ENCODE measurements around the gene RUNX1.

The RUNX1 gene

GRCh38 chr21:34859976-34860653 is 189.0 kb downstream of the RUNX1 start:
- Histone ChIP-seq H3K4me1 (ENCODE audit: control insufficient read depth, insufficient read depth, low read length) (no peaks in the 10 kb centered on the region), H3K9ac (ENCODE audit: low read depth, low read length) (no peak overlapping the region), H3K4me2 (ENCODE audit: low read length) (no peak overlapping the region), H3K4me3 (ENCODE audit: low read length) (no peak overlapping the region), H3K36me3 (ENCODE audit: insufficient read depth, low read length) (peaks cover 94% of the 10 kb centered on the region), H3K9me3 (replicated peaks; ENCODE audit: low read length) (no peaks in the 10 kb centered on the region), H3K27me3 (ENCODE audit: control insufficient read depth, insufficient read depth, low read length) (no peaks in the 10 kb centered on the region)

GRCh38 chr21:34858559-34858958 is 190.5 kb downstream of the RUNX1 start:
- Histone ChIP-seq H3K4me3 (ENCODE audit: low read length) (no peak overlapping the region), H3K27me3 (ENCODE audit: control insufficient read depth, insufficient read depth, low read length) (no peaks in the 10 kb centered on the region), H3K36me3 (ENCODE audit: insufficient read depth, low read length) (peaks cover 93% of the 10 kb centered on the region), H3K9ac (ENCODE audit: low read depth, low read length) (no peak overlapping the region), H3K4me2 (ENCODE audit: low read length) (no peak overlapping the region), H3K4me1 (ENCODE audit: control insufficient read depth, insufficient read depth, low read length) (no peaks in the 10 kb centered on the region), H3K9me3 (replicated peaks; ENCODE audit: low read length) (no peaks in the 10 kb centered on the region)

GRCh38 chr21:34857874-34858273 is 191.2 kb downstream of the RUNX1 start:
- Histone ChIP-seq H3K4me3 (ENCODE audit: low read length) (no peak overlapping the region), H3K27me3 (ENCODE audit: control insufficient read depth, insufficient read depth, low read length) (no peaks in the 10 kb centered on the region), H3K4me2 (ENCODE audit: low read length) (no peak overlapping the region), H3K36me3 (ENCODE audit: insufficient read depth, low read length) (peaks cover 95% of the 10 kb centered on the region), H3K9ac (ENCODE audit: low read depth, low read length) (no peak overlapping the region), H3K4me1 (ENCODE audit: control insufficient read depth, insufficient read depth, low read length) (peaks cover 1% of the 10 kb centered on the region), H3K9me3 (replicated peaks; ENCODE audit: low read length) (no peaks in the 10 kb centered on the region)

- no peaks in the 10 kb centered on the region for H3K9me3 ChIP-seq (replicated peaks; ENCODE audit: low read length)
- H3K36me3 ChIP-seq (ENCODE audit: insufficient read depth, low read length) = peaks cover 95% of the 10 kb centered on the region
- no peak overlapping the region for H3K4me3 ChIP-seq (ENCODE audit: low read length)
- peaks cover 7% of the 10 kb centered on the region for H3K4me1 ChIP-seq (ENCODE audit: control insufficient read depth, insufficient read depth, low read length)
- no peak overlapping the region for H3K4me2 ChIP-seq (ENCODE audit: low read length)
- no peaks in the 10 kb centered on the region for H3K27me3 ChIP-seq (ENCODE audit: control insufficient read depth, insufficient read depth, low read length)
- H3K9ac ChIP-seq (ENCODE audit: low read depth, low read length) = no peak overlapping the region
Observed at GRCh38 chr21:34857122-34857713, 191.9 kb downstream of the RUNX1 start.

- peaks cover 15% of the 10 kb centered on the region for H3K4me1 ChIP-seq (ENCODE audit: control insufficient read depth, insufficient read depth, low read length)
- H3K36me3 ChIP-seq (ENCODE audit: insufficient read depth, low read length) = peaks cover 76% of the 10 kb centered on the region
- H3K27me3 ChIP-seq (ENCODE audit: control insufficient read depth, insufficient read depth, low read length) = no peaks in the 10 kb centered on the region
- H3K9me3 ChIP-seq (replicated peaks; ENCODE audit: low read length) = no peaks in the 10 kb centered on the region
- no peak overlapping the region for H3K4me2 ChIP-seq (ENCODE audit: low read length)
- no peak overlapping the region for H3K9ac ChIP-seq (ENCODE audit: low read depth, low read length)
- no peak overlapping the region for H3K4me3 ChIP-seq (ENCODE audit: low read length)
Observed at GRCh38 chr21:34852448-34852847, 196.7 kb downstream of the RUNX1 start.

GRCh38 chr21:34850166-34850690 is 198.9 kb downstream of the RUNX1 start:
- Histone ChIP-seq H3K27me3 (ENCODE audit: control insufficient read depth, insufficient read depth, low read length) (no peaks in the 10 kb centered on the region), H3K36me3 (ENCODE audit: insufficient read depth, low read length) (peaks cover 56% of the 10 kb centered on the region), H3K4me3 (ENCODE audit: low read length) (no peak overlapping the region), H3K9me3 (replicated peaks; ENCODE audit: low read length) (no peaks in the 10 kb centered on the region), H3K4me2 (ENCODE audit: low read length) (no peak overlapping the region), H3K4me1 (ENCODE audit: control insufficient read depth, insufficient read depth, low read length) (peaks cover 36% of the 10 kb centered on the region), H3K9ac (ENCODE audit: low read depth, low read length) (no peak overlapping the region)

GRCh38 chr21:34846601-34847112 is 202.4 kb downstream of the RUNX1 start:
- Histone ChIP-seq H3K4me1 (ENCODE audit: control insufficient read depth, insufficient read depth, low read length) (peaks cover 47% of the 10 kb centered on the region), H3K36me3 (ENCODE audit: insufficient read depth, low read length) (peaks cover 54% of the 10 kb centered on the region), H3K27me3 (ENCODE audit: control insufficient read depth, insufficient read depth, low read length) (no peaks in the 10 kb centered on the region), H3K4me3 (ENCODE audit: low read length) (no peak overlapping the region), H3K9ac (ENCODE audit: low read depth, low read length) (peak overlapping the region; percentile 58), H3K9me3 (replicated peaks; ENCODE audit: low read length) (no peaks in the 10 kb centered on the region), H3K4me2 (ENCODE audit: low read length) (peak overlapping the region; percentile 68)

- Histone ChIP-seq H3K36me3 (ENCODE audit: insufficient read depth, low read length) (peaks cover 54% of the 10 kb centered on the region), H3K4me2 (ENCODE audit: low read length) (peak overlapping the region; percentile 68), H3K9me3 (replicated peaks; ENCODE audit: low read length) (no peaks in the 10 kb centered on the region), H3K9ac (ENCODE audit: low read depth, low read length) (peak overlapping the region; percentile 58), H3K4me1 (ENCODE audit: control insufficient read depth, insufficient read depth, low read length) (peaks cover 47% of the 10 kb centered on the region), H3K4me3 (ENCODE audit: low read length) (no peak overlapping the region), H3K27me3 (ENCODE audit: control insufficient read depth, insufficient read depth, low read length) (no peaks in the 10 kb centered on the region)
Observed at GRCh38 chr21:34845521-34846451, 203.3 kb downstream of the RUNX1 start.

- peaks cover 47% of the 10 kb centered on the region for H3K4me1 ChIP-seq (ENCODE audit: control insufficient read depth, insufficient read depth, low read length)
- no peak overlapping the region for H3K4me3 ChIP-seq (ENCODE audit: low read length)
- peaks cover 54% of the 10 kb centered on the region for H3K36me3 ChIP-seq (ENCODE audit: insufficient read depth, low read length)
- H3K27me3 ChIP-seq (ENCODE audit: control insufficient read depth, insufficient read depth, low read length) = no peaks in the 10 kb centered on the region
- no peaks in the 10 kb centered on the region for H3K9me3 ChIP-seq (replicated peaks; ENCODE audit: low read length)
- H3K4me2 ChIP-seq (ENCODE audit: low read length) = no peak overlapping the region
- no peak overlapping the region for H3K9ac ChIP-seq (ENCODE audit: low read depth, low read length)
Observed at GRCh38 chr21:34844924-34845238, 204.2 kb downstream of the RUNX1 start.

GRCh38 chr21:34844013-34844923 is 204.8 kb downstream of the RUNX1 start:
- Histone ChIP-seq H3K4me2 (ENCODE audit: low read length) (no peak overlapping the region), H3K9ac (ENCODE audit: low read depth, low read length) (no peak overlapping the region), H3K4me1 (ENCODE audit: control insufficient read depth, insufficient read depth, low read length) (peaks cover 49% of the 10 kb centered on the region), H3K36me3 (ENCODE audit: insufficient read depth, low read length) (peaks cover 60% of the 10 kb centered on the region), H3K4me3 (ENCODE audit: low read length) (no peak overlapping the region), H3K9me3 (replicated peaks; ENCODE audit: low read length) (no peaks in the 10 kb centered on the region), H3K27me3 (ENCODE audit: control insufficient read depth, insufficient read depth, low read length) (no peaks in the 10 kb centered on the region)

Data from skeletal muscle satellite cell (primary cell).